CD14-positive monocyte (primary cell): Measurements from ENCODE around the gene BLOC1S1. TPM values are rescaled to one million over a fixed set of nuclear protein-coding genes. Genes with fewer than 3 reads are reported as not detected.

ENCODE experiments used
- DNase-seq, 3 donors: peaks; one replicate each; pipeline ENCODE4 v3.0.0-alpha.2; 2011 to 2022
- H2AFZ ChIP-seq: 2 replicates; pipeline ENCODE4 v1.6.0; 2012; ENCODE audit warnings: mild to moderate bottlenecking, low read depth, low read length, inconsistent platforms; ENCODE audit not compliant: insufficient read depth, poor library complexity, severe bottlenecking
- H3K27ac ChIP-seq, 2 donors: 1 replicate in 1 of 2; 2 replicates in 1 of 2; pipeline ENCODE4 v1.5.1; 2012 to 2013; ENCODE audit warnings: low read length in 2 of 2, control low read depth in 1 of 2, inconsistent platforms in 1 of 2, low read depth in 1 of 2, mild to moderate bottlenecking in 1 of 2
- H3K27me3 ChIP-seq, 2 donors: one replicate each; pipeline versions ENCODE4 v1.6.0 to v1.6.1; 2011 to 2013; ENCODE audit warnings: low read length in 2 of 2; ENCODE audit not compliant: control insufficient read depth in 2 of 2, insufficient read depth in 2 of 2
- H3K36me3 ChIP-seq, 2 donors: replicated peaks in 1 of 2; 1 replicate in 1 of 2; 2 replicates in 1 of 2; pipeline versions ENCODE4 v1.5.1 to v1.6.1; 2012 to 2013; ENCODE audit warnings: low read length in 2 of 2, control low read depth in 1 of 2, inconsistent platforms in 1 of 2, mild to moderate bottlenecking in 1 of 2; ENCODE audit not compliant: insufficient read depth in 2 of 2, control insufficient read depth in 1 of 2
- H3K4me1 ChIP-seq, 2 donors: 1 replicate in 1 of 2; 2 replicates in 1 of 2; pipeline versions ENCODE4 v1.5.1 to v1.6.1; 2012 to 2013; ENCODE audit warnings: low read length in 2 of 2, control low read depth in 1 of 2, inconsistent platforms in 1 of 2, mild to moderate bottlenecking in 1 of 2, moderate library complexity in 1 of 2; ENCODE audit not compliant: insufficient read depth in 2 of 2, control insufficient read depth in 1 of 2
- H3K4me2 ChIP-seq: replicated peaks from 2 replicates; pipeline ENCODE3; 2012; ENCODE audit warnings: low read length, moderate library complexity, mild to moderate bottlenecking; ENCODE audit not compliant: poor library complexity, severe bottlenecking; ENCODE audit errors: extremely low read depth
- H3K4me3 ChIP-seq, 3 experiments: fragments of 200-600 bp in 1 of 3; sonication (generic) in 1 of 3; replicated peaks in 1 of 3; 1 replicate in 2 of 3; 2 replicates in 1 of 3; pipeline ENCODE4 v1.5.1; 2011 to 2013; ENCODE audit warnings: low read length in 3 of 3, mild to moderate bottlenecking in 3 of 3, control low read depth in 2 of 3, low read depth in 2 of 3, inconsistent platforms in 1 of 3, moderate library complexity in 1 of 3
- H3K79me2 ChIP-seq: 2 replicates; pipeline ENCODE4 v1.6.0; 2012; ENCODE audit warnings: mild to moderate bottlenecking, control low read depth, inconsistent platforms, low read length, moderate library complexity; ENCODE audit not compliant: insufficient read depth
- H3K9ac ChIP-seq: 2 replicates; pipeline ENCODE4 v1.6.0; 2017; ENCODE audit warnings: low read length, mild to moderate bottlenecking; ENCODE audit not compliant: insufficient read depth, poor library complexity, severe bottlenecking
- H3K9me3 ChIP-seq, 2 donors: replicated peaks in 1 of 2; 1 replicate in 1 of 2; 2 replicates in 1 of 2; pipeline versions ENCODE4 v1.5.1 to v1.6.1; 2012 to 2013; ENCODE audit warnings: low read length in 2 of 2, control low read depth in 1 of 2; ENCODE audit not compliant: control insufficient read depth in 1 of 2, insufficient read depth in 1 of 2
- H4K20me1 ChIP-seq: 2 replicates; pipeline ENCODE4 v1.6.0; 2012; ENCODE audit warnings: mild to moderate bottlenecking, low read length, control low read depth, moderate library complexity; ENCODE audit not compliant: insufficient read depth
- H3K27ac Mint-ChIP-seq, 7 donors: one replicate each; pipeline ENCODE4 v1.8.0; 2020; ENCODE audit warnings: mild to moderate bottlenecking in 7 of 7, mixed read lengths in 7 of 7, moderate library complexity in 6 of 7, inconsistent platforms in 2 of 7
- H3K27me3 Mint-ChIP-seq, 3 donors: one replicate each; pipeline ENCODE4 v1.8.0; 2021 to 2022; ENCODE audit warnings: low read depth in 3 of 3, mild to moderate bottlenecking in 3 of 3, mixed read lengths in 3 of 3, moderate library complexity in 3 of 3, inconsistent platforms in 1 of 3
- H3K36me3 Mint-ChIP-seq, 2 donors: one replicate each; pipeline ENCODE4 v1.8.0; 2020; ENCODE audit warnings: mixed read lengths in 2 of 2, inconsistent platforms in 1 of 2, mild to moderate bottlenecking in 1 of 2
- H3K4me1 Mint-ChIP-seq: one replicate; pipeline ENCODE4 v1.8.0; 2020; ENCODE audit warnings: mild to moderate bottlenecking, mixed read lengths
- H3K4me3 Mint-ChIP-seq, 2 donors: one replicate each; pipeline ENCODE4 v1.8.0; 2020; ENCODE audit warnings: mild to moderate bottlenecking in 2 of 2, mixed read lengths in 2 of 2, moderate library complexity in 1 of 2
- H3K9me3 Mint-ChIP-seq, 7 donors: one replicate each; pipeline ENCODE4 v1.8.0; 2020 to 2022; ENCODE audit warnings: mixed read lengths in 7 of 7, mild to moderate bottlenecking in 6 of 7, moderate library complexity in 6 of 7, inconsistent platforms in 2 of 7
- CTCF ChIP-seq: fragments of 200-600 bp; IDR thresholded peaks from one replicate; pipeline ENCODE4 v1.8.0; 2022; ENCODE audit warnings: antibody characterized with exemption, mild to moderate bottlenecking
- WGBS: methylation state at CpG from one replicate; pipeline ENCODE4 v1.1.5; 2013; ENCODE audit warnings: missing lambda C conversion rate; ENCODE audit not compliant: insufficient coverage; 5-methylcytosine and 5-hydroxymethylcytosine counted together
- intact Hi-C, 2 donors: fragments of 100-400 bp; cut with micrococcal nuclease; formaldehyde crosslinking; loops; one replicate each; pipeline versions ENCODE4 v1.15.0 to v1.15.1; 2023
- polyA plus RNA-seq, 3 donors: library from polyadenylated mRNA; depleted of rRNA in 1 of 3; unstranded in 2 of 3; stranded (reverse) in 1 of 3; fragments of 300-500 nt in 2 of 3; fragments of >200 nt in 1 of 3; fragmentation: Illumina TruSeq in 2 of 3; gene quantifications; 1 replicate in 2 of 3; 2 replicates in 1 of 3; pipeline ENCODE4 v1.2.3, GENCODE V29; 2012 to 2021

BLOC1S1 gene
- polyA plus RNA-seq, 3 donors, result 222 to 358 (median 223) TPM

DNA sequence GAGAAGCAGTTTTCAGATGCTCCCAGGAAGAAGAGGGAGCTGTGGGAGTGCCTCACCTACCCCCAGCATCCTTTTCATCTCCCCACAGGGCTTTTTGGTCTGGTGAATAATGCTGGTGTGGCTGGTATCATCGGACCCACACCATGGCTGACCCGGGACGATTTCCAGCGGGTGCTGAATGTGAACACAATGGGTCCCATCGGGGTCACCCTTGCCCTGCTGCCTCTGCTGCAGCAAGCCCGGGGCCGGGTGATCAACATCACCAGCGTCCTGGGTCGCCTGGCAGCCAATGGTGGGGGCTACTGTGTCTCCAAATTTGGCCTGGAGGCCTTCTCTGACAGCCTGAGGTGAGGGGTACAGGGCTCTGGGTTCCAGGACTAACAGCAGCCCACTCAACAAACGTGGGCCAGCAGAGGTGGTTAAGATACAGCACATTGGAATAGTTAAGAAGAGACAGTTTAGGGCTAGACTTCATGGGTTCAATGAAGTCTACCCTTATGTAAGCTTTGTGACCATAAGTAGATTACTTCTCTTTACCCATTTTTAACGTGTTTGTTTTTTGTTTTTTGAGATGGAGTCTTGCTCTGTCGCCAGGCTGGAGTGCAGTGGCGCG is 5.9 kb downstream of the BLOC1S1 start:
- no peak for DNase-seq
- Histone ChIP-seq H3K27me3 (no peaks in the 10 kb centered on the region), H3K36me3 (peaks cover 37 to 82% of the 10 kb centered on the region in 2 donors), H3K27ac (no peak overlapping the region), H3K9me3 (no peaks in the 10 kb centered on the region), H3K9ac (no peak overlapping the region), H4K20me1 (peaks cover 73% of the 10 kb centered on the region), H3K4me1 (peaks cover 21 to 52% of the 10 kb centered on the region in 2 donors), H2AFZ (no peak overlapping the region), H3K4me2 (no peak overlapping the region), H3K4me3 (no peak overlapping the region), H3K79me2 (peaks cover 41% of the 10 kb centered on the region)
- 93% methylated on average over 7 of the region's 14 CpGs for WGBS
- H3K27ac Mint-ChIP-seq, result peak overlapping the region in 3 of 7 donors; percentile 26 to 69 (median 60)
- H3K4me3 Mint-ChIP-seq, result no peak overlapping the region
- H3K27me3 Mint-ChIP-seq, result no peaks in the 10 kb centered on the region
- intact Hi-C loops, result loop anchor here in 1 of 2 donors (5.0 kb wide), 1 partner anchor 64 kb away; no protein-coding TSS in a partner anchor
- TF ChIP-seq CTCF, result no peak
- peaks cover 54 to 75% of the 10 kb centered on the region in 2 donors for H3K36me3 Mint-ChIP-seq
- H3K4me1 Mint-ChIP-seq, result peaks cover 64% of the 10 kb centered on the region
- H3K9me3 Mint-ChIP-seq, result peaks cover 0 to 4% (median 0%) of the 10 kb centered on the region in 7 donors

GRCh38 chr12:55722948-55723347 is 7.1 kb downstream of the BLOC1S1 start:
- H4K20me1 ChIP-seq, result peaks cover 73% of the 10 kb centered on the region
- peaks cover 0 to 4% (median 0%) of the 10 kb centered on the region in 7 donors for H3K9me3 Mint-ChIP-seq
- no peak overlapping the region for H3K27ac ChIP-seq
- 100% methylated on average over 4 of the region's 8 CpGs for WGBS
- H3K36me3 ChIP-seq, result peaks cover 38 to 86% of the 10 kb centered on the region in 2 donors
- H3K9me3 ChIP-seq, result no peaks in the 10 kb centered on the region
- intact Hi-C loops, result loop anchor here in 1 of 2 donors (5.0 kb wide), 1 partner anchor 66 kb away; no protein-coding TSS in a partner anchor
- no peak overlapping the region for H3K4me3 Mint-ChIP-seq
- DNase-seq, result no peak
- no peaks in the 10 kb centered on the region for H3K27me3 Mint-ChIP-seq
- H3K4me1 Mint-ChIP-seq, result peaks cover 62% of the 10 kb centered on the region
- peak overlapping the region in 2 of 7 donors; percentile 37 to 53 for H3K27ac Mint-ChIP-seq
- no peak overlapping the region for H3K4me2 ChIP-seq
- peaks cover 42% of the 10 kb centered on the region for H3K79me2 ChIP-seq
- H3K9ac ChIP-seq, result no peak overlapping the region
- no peak for TF ChIP-seq CTCF
- H2AFZ ChIP-seq, result no peak overlapping the region
- H3K4me3 ChIP-seq, result no peak overlapping the region
- H3K36me3 Mint-ChIP-seq, result peaks cover 61 to 80% of the 10 kb centered on the region in 2 donors
- peaks cover 21 to 52% of the 10 kb centered on the region in 2 donors for H3K4me1 ChIP-seq
- no peaks in the 10 kb centered on the region for H3K27me3 ChIP-seq
